Nucleus accumbens (tissue), 56 donors: Measurements from ENCODE around the gene MCU.
"Not testable (repeated sequence)": the region's sequence is repeated elsewhere in the genome, so short reads cannot be mapped to it uniquely, and the experiment has no call there.

Experiments
- DNase-seq, 56 donors: peaks; one replicate each; lab custom pipeline; 2025; lab: John Stamatoyannopoulos, UW

Gene MCU

DNA sequence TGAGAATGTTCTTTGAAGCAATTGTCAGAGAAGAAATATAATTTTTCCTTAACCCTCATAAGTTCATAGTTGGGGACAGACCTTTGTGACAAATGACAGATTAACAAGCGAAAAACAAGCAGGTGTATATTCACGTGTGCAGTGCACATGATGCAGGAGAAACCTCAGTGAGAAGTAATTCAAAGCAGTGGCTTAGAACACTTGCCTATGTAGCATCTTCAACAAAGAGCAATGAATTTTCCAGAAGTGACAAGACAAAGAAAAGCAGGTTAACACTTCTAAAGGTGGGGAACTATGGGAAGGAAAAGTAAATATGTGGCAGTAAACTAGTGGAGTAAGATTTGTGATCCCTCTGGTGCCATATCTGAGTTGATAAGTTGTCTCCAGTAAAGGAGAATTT is 65.8 kb downstream of the MCU start:
- no peak for DNase-seq

DNA sequence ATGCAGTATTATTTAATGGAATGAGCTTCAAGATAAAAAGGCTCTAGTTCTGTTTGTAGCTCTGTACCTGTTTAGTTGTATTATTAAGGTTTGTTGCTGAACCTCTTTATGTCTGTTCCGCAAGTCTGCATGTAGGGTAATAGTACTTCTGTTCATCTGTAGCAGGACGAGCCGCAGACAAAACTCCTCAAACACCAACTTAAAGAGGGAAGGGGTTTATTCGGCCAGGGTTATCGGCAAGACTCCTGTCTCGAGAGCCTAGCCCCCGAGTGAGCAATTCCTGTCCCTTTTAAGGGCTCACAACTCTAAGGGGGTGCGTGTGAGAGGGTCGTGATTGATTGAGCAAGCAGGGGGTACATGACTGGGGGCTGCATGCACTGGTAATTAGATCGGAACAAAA is 67.0 kb downstream of the MCU start:
- not testable (repeated sequence) for DNase-seq

DNA sequence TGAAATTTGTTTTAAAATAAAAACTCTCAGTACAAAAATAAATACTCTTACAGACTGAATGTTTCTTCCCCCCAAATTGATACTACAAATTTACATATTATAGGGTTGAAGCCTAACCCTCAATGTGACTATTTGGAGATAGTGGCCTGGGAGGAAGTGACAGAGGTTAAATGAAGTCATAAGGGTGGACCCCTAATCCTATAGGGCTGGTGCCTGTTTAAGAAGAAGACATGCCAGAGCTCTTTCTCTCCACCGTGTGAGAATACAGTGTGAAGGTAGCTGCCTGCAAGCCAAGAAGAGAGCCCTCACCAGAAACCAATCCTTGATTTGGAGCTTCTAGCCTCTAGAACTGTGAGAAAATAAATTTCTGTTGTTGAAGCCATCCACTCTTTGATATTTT is 67.6 kb downstream of the MCU start:
- DNase-seq: no peak

DNA sequence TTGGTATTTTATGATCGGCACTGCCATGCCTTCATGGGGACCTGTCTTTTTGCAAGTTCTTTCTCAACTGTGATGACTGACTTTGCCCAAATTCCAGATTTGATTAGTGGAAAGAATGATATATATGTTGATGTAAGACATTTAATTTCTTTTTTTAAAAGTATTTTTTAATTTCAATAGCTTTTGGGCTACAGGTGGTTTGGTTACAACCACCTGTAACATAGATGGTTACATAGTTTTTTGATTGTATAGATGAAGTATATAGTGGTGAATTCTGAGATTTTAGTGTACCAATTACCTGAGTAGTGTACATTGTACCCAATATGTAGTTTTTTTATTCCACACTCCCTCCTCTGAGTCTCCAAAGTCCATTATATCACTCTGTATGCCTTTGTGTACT is 69.6 kb downstream of the MCU start:
- no peak for DNase-seq

DNA sequence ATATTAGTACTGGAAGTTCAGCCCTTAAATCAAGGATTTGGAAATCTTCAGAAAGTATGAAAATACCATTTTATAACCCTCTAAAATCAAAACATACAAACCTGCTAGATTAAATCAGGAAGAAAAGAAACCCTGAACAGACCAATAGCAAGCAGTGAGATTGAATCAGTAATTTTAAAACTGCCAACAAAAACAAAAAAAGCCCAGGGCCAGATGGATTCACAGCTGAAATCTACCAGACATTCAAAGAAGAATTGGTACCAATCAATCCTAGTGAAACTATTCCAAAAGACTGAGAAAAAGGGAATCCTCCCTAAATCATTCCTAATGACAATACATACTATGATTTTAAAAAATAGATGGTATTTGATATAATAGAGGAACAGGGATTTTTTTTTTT is 70.1 kb downstream of the MCU start:
- no peak for DNase-seq

DNA sequence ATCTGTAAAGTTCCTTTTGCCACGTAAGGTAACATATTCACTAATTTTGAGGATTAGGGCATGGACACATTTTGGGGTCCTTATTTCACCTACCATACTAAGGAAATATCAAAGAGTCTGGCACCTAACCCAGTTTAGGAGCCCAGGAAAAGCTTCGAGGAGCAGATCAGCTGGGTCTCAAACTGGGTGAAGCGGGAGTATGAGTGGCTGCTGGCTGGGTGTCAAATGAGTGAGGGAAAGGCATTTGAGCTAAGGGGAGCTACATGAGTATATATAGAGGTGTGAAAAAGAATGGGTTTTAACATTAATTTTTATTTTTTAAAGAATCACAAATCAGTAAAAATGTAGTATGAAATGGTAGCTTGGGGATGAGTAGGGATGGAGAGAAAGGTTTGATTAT is 71.3 kb downstream of the MCU start:
- no peak for DNase-seq

DNA sequence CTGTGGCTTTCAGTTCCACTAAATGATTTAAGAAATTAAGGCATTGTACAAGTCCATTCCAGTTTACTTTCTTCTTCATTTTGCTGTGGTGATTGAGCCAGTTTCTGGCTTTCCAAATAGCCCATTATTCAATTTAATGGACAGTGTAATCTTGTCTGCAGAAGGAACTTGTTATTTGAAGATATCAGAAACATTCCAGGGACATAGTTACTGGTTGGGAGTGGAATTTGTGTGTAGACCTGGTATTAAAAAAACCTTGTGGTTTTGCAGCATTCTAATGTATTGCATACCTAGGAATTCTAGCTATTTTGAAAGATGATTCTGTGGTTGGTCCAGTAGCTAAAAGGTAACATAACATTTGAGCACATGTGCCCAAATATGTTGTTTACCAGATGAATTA is 72.2 kb downstream of the MCU start:
- no peak for DNase-seq

DNA sequence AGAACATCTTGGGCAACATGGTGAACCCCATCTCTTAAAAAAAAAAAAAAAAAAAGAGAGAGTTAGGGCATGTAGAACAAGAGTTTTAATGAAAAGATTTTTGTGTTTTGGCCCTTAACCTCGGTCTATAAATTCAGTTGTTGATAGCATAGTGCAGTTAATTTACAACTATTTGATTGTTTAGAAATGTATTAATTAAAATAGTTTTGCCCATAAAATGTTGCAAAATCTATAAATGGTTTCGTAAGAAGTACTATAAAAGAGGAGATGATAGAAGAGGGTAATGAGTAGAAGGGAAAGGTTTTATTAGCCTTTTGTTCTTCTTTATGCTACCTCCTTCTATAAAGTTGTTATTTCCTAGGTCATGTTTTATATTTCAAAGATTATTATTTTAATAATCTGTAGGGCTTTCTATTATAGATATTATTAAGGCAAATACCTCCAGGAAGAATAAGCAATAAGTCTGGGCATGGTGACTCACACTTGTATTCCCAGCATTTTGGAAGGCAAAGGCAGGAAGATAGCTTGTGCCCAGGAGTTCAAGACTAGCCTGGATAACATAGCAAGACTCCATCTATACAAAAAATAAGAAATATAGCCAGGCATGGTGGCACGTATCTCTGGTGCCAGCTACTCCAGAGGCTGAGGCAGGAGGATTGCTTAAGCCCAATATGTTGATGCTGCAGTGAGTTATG is 73.3 kb downstream of the MCU start:
- no peak for DNase-seq

DNA sequence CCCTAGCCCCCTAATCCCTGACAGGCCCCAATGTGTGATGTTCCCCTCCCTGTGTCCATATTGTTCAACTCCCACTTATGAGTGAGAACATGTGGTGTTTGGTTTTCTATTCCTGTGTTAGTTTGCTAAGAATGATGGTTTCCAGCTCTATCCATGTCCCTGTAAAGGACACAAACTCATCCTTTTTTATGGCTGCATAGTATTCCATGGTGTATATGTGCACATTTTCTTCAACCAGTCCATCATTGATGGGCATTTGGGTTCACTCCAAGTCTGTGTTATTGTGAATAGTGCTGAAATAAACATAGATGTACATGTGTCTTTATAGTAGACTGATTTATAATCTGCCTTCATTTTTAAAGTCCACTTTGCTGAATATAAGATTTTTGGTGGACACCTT is 79.3 kb downstream of the MCU start:
- not testable (repeated sequence) for DNase-seq

DNA sequence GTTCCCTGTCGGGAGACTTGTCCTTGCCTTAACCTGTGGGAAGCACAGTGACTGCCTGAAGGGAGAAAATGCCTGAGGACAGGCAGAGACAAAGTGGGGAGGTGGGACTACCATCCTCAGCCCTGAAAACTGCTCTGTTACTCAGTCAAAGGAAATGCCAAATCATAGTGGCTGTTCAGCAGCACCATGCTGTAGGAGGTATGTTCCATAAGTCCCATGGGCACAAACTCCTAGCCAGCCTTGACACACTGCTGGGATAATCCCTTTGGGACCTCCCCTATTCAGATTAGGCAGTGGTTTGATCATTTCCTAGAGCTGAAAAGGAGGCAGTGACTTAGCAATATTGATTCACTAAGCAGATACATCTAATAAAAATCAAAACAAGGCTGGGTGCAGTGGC is 80.1 kb downstream of the MCU start:
- DNase-seq: no peak

DNA sequence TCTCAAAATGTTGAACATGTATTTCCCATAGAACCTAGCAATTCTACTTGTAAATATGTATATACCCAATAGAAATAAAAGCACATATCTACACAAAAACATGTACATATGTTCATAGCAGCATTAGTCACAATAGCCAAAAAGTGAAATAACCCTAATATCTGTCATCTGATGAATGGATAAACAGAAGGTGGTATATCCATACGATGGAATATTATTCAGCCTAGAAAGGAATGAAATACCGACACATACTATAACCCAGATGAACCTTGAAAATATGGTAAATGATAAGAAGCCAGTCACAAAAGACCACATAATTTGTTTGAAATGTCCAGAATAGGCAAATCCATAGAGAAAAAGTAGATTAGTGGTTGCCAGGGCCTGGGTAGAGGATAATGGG is 87.9 kb downstream of the MCU start:
- no peak for DNase-seq

DNA sequence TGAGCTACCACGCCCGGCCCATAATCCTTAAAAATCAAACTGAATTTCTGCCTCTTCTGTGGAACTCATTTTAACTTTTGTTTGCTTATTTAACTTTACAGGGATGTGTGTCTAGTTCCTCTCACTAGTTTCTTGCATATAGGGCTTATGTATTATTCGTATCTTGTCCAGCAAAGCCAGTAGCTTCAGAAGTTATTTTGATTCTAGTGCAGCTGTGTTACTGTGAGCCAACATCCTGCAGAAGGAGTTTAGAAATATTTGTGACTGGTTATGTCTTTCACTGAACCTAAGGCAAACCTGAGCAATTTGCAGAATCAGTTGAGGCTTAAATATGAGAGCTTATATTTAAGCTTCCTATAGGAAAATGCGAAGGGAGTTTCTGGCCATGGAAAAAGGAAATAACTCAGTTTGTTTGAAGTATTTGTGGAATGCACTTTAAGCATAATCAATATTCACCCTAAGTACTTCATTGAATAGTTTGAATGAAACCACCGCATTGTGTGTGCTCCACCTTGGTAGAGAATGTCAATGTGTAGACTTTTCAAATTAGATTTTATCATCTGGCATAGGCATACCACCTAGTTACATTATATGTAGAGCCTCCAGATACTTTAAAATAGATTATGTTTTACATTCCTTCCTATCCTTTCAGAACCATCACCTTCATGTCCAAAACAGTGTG is 90.8 kb downstream of the MCU start:
- DNase-seq: no peak

DNA sequence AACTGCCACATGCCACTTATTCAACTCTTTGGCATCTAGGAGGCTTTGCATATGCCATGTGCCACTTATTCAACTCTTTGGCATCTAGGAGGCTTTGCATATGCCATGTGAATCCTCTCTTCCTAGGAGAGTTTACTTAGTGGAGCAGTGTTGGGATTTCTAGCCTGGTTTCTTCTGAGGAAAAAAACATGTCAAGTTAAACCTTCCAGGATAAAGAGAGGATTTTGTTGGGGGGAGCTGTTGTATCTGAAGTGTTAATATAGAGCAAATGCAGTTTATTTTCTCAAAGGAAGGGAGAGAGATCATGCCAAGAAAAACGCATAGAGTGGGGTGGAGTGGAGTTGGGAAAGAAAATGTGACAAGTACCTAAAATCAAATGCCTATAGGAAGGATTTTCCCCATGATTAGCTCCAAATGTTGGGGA is 91.5 kb downstream of the MCU start:
- DNase-seq: no peak

DNA sequence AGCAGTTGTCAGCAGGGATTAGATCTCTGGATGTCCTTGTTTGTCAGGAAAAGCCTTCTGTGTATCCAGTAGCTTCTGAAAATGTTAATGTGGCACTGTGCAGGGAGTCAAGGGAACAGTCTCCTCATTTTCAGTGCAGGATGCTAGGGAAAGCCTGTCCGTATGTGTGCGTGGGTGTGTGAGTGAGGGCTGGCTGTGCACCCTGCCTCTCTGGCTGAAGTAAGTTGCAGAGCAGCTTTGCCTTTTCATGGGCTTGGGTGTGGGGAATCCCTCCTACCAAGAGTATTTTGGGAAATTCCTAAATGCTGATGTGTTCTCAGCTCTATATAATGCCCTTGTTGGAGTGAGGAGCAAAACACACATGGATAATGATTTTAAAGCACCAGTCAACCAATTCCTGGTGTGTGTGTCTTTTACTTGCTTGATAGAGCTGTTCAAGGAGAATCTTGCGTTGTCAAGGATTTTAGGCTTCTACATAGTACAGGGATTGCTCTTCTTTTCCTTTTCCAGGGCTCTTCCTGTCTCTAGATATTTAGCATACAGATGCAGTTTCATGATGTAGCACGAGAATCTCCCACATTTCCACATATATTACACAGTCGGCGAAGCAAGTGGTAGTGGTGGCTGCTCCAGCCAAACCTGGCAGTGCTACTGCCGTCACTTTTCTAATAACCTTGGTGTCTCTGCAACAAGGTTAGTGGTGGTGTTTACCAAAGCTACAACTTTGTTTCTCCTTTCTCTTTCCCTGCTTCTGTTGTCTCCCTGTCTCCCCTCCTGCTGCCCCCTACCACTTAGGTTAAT is 92.8 kb downstream of the MCU start:
- peak in 19 of 56 donors; percentile 1 to 45 (median 8) for DNase-seq

DNA sequence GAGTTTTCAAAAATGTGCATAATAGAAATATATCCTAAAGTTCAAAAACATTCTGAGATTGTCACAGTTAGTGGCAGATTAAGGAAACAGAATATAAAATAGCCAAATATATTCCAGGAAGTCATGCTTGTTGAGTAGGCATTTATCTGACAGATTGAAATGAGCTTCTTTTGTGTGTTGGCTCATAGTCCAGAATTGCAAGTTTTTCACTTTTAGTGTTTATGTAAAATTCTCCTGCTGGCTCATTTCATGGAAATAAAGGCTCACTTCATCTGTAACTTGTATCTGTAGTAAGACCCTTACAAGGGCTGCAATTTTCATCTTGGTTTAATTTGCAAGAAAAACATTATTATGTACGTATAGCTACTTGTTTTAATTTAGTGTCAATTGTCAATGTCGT is 93.5 kb downstream of the MCU start:
- DNase-seq: no peak

DNA sequence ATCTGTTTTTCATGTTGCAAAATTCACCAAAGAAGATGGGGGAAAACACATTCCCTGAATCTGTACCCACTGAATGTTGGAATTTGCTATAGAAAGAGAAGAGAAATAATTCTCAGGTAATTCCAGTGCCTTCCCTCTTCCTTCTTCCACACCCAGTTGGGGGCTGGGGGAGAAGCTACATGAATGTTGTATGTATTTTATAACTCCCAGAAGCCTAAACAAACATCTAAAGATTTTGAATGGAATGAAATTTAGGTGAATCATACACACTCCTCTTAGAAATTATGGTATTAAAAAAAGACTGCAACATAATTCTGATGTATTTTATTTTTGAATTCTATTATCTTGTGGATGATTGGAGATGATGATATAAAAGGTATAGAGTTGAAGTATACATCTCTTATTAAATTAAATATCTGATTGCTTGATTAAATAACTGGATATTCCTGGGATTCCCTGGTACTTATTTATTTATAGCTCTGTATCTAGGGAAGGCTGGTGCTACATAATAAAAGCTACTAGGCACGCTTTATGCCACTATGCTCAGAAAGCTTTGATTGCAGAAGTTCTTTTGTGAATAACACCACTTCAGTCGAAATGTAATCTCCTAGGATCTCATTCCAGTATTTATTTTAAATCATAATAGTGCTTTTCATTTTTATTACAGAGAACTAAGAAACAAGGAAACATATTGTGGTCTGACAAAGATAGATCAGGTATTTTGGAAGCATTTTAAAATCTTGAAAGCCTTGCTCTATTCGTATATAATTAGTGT is 98.5 kb downstream of the MCU start:
- no peak for DNase-seq

DNA sequence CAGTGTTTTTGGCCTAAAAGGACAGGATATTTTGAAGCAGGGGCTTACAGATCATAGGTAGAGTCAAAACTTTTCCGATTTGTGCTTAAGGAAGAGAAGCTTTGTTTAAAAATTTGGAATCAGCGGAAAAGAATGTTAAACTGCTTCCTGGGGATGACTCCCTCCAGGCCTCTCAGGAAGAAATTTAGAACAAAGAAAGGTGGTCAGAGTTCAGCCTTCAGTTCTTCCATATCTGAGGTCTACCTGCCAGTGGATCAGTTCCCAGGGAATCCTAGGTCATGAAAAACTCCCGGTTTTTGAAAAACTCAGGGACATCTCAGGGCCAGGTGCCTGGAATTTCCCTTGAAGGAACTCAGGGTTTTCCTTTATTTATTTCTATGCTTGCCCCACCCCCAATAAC is 100.3 kb downstream of the MCU start:
- no peak for DNase-seq

DNA sequence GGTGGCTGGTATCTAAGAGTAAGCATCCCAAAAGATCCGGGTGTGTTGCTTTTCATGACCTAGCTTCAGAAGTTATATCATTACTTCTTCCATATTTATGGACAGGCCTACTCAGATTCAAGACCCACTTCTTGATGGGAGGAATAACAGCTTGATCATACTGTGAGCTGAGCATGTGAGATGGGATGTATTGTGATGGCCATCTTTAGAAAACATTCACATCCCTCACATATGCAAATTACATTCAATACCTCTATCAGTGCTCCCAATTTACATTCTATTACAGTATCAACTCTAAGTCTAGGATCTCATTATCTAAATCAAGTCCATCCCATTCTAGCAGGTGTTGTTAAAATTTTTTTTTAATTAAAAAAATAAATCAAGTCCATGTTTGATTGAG is 101.8 kb downstream of the MCU start:
- DNase-seq: no peak

DNA sequence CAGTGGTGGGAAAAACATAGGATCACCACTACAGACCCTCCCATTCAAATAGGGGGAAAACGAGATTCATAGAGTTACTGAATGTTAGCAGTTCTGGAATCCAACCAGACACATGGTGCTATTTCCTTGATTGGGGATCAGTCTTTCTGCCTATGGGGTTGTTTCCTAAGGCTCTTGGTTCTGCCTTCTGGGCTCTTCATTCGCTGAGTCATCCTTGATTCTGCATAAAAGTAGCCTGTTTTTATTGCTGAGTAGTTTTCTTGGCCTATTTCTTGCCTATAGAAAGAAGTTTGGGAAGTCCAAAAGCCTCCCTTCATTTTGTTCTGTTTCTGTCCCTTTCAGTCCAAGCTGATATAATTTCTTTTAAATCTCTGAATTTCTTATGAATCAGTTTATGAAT is 102.3 kb downstream of the MCU start:
- no peak for DNase-seq

DNA sequence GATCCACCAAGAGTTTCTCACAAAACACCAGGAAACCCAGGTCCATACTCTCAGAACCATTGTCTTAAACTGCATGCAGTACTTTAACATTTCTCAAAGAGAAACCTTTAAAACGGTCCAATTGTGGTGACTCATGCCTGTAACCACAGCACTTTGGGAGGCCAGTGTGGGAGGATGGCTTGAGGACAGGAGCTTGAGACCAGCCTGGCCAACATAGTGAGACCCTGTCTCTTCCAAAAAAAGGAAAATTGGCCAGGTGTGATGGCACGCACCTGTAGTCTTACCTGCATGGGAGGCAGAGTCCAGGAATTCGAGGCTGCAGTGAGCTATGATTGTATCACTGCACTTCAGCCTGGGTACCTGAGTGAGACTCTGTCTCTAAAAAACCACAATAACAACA is 104.1 kb downstream of the MCU start:
- no peak for DNase-seq

DNA sequence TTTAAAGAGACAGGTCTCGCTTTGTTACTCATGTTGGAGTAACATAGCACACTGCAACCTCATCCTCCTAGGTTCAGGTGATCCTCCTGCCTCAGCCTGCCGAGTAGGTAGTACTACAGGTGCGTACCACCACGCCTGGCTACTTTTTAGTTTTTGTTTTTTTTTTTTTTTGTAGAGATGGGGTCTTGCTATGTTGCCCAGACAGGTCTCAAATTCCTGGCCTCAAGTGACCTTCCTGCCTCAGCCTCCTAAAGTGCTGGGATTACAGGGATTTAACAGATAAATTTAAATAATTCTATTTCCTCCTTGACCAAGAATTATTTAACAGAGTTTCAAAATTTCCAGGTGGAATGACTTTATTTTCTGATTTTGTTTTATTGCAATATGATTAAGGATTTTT is 104.6 kb downstream of the MCU start:
- no peak for DNase-seq
